HG03066 (cell line): ENCODE results near the gene ADCYAP1.

Source experiments
- ATAC-seq: cut with Tn5 transposase; IDR thresholded peaks from one replicate; pipeline ENCODE4 v1.9.1; 2021; ENCODE audit warnings: low read depth; ENCODE audit not compliant: unreplicated experiment

The ADCYAP1 gene

DNA sequence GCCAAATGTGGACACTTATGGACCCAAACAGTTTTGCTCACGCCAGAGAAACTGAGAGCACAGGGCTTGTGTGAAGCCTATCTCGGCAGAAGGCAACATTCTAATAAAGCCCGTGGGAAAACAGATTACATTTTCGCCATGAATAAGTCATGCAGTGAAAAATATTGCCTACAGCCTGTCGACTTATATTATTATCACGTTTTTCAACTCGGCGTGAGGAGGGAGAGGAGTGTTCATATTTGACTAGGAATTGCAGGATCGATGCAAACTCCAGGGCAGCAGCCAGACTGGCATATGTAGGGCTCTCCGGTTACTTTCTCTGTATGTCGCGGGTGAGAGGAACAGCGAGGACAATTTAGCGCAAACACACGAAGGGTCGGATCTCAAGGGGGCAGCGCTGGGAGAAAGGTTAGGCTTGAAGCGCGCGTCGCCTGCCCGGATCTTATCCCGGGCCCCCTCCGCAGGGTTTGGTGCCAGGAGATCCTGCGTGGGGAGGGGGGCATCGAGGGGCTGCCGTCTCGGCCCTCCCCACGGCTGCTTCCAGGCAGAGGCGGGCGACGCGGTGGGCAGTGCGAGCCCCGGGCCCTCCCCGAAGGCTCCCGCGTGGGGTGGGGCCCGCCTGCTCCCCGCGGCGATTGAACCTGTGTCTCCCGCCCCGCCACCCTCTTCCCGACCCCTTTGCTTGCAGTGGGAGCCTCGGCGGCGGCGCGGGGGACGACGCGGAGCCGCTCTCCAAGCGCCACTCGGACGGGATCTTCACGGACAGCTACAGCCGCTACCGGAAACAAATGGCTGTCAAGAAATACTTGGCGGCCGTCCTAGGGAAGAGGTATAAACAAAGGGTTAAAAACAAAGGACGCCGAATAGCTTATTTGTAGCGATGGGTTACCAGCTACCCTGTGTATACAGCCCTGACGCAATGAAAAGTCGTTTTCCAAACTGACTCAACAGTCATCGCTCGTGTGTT lies 4.4 kb downstream of the ADCYAP1 start:
- ATAC-seq, result no peak

DNA sequence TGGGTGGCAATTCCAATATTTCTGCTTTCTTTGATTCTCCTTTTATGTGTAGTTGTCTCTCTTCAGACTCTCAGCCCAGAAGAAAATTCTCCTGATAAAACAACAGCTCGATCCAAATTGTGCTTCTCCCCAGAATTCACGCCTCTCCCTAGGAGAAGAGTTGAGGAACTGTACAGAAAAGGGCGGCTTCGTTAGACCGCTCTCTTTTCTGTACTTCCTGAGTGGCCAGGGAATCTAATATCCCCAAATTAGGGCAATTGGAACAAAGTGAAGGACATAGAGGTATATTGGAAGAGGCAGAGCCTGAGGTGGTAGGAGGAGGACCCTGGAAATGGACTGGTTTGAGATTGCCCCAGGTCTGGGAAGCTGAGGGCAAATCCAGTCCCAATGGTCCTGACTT lies 5.6 kb downstream of the ADCYAP1 start:
- no peak for ATAC-seq

DNA sequence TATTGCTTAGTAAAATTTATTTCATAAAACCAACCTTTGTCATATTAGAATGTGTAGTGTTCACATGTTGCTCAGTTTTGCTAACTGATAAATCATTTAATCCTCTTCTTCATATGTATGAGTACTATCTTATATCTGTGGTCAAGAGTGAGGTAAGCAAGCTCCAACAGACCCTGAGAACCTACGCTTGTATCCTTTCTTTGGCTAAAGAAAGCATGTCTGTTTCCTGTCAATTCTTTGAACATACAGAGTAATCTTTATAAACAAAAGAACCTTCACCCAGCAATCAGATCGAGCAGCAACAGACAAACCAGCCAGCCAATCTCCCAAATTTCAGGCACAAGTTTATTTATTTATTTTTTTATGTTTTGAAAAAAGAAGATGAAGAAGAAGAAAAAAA lies 6.4 kb downstream of the ADCYAP1 start:
- no peak for ATAC-seq

DNA sequence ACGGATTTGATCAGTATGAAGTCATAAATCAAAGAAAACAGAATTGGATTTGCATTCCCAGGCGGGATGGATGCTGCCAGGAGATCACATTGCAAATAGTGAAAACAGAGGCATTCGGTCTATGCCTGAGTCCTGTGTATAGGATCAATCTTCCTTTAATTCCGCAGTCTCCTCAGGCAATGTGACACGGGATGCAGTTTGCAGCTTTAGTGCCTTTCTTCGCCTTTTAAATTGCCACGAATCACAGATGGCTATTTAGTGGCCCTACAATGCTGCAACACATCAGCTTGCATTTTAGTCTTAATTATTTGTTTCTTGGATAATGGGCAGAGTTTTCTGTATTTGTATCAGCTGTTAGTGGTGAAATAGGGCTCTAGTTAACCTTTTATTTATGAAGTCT lies 6.8 kb downstream of the ADCYAP1 start:
- no peak for ATAC-seq

DNA sequence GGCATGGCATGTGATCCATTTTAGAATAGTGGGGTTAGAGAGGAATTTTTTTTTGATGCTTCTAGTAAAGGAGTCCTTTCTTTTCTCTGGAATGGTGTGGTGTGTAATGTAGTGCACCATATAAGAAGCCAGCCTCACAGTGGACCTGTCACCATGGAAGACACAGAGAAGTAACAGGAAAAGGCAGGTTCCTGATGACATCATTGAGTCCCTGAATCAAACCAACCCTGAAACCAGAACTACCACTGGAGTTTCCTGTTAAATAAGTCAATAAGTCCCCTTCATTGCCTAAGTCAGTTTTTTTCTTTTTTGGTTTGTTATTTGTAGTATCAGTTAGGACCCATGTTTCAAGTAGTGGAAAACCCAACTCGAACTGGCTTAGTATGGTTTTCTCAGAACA lies 11.9 kb downstream of the ADCYAP1 start:
- ATAC-seq, result no peak

DNA sequence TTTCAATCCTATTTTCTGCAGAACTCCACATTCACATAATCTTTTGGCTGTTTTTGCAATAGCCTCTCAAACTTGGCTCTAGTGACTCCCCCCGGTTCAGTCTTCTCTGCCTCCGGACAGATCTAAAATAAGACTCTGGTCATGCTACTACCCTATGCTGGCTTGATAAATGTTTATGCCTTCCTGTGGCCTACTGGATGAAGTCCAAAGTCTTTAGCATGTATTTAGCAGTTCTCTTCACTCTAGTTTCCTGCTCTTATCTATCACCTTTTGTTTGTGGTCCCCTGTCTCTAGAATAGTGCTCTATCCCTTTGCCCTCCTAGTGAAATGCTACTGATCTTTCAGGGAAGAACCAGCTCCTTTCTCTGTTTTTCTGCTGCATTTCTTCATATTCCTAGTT lies 14.4 kb downstream of the ADCYAP1 start:
- no peak for ATAC-seq

DNA sequence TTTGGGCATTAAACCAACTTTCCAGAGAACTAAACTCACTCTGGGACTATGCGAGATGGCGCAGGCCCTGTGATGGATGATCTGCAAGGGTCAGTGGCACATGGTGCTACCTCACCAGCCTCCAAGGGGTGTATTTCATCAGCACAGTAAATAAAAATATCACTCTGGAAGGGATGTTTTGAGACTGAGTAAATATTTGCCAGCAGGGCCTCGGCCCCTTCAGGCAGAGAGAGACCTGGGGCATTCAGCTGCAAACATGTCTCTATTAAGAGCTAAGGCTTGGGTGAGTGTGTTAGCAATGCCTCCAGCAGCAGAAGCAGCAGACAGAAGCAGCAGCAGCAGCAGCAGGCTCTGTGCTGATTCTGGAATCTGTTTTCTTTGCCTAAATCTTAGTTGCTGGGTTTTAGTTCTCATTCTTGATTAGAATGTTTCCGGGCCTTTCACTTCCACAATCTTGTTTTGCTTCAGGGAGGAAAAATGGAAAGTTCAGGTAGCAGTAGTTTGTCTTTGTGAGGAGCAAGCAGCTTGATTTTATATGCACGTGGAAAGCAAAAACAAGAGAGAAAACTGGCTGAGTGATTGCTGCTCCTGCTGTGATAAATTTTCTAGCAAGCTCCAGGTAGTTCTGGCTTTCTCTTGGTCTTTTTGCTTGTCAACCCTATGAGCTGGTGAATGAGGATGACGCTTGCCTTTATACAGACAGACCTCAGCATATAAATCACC lies 18.6 kb downstream of the ADCYAP1 start:
- no peak for ATAC-seq

DNA sequence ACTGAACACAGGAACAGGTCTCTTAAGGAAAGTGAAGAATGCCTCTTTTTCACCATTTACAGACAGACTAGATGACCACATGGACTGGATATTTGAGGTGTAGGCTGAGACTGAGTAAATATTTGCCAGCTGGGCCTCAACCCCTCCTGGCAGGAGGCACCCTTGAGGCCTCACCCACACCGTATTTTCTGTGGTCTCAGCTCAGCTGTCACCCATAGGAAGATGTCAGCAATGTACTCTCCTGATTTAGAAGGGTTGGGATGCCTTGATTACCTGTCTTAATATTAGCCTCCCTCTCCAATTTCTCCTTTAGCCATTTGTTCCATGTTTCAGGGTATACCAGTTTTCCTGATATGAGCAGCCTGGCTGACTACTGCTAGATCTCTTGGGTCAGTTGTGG lies 20.3 kb downstream of the ADCYAP1 start:
- ATAC-seq, result no peak

DNA sequence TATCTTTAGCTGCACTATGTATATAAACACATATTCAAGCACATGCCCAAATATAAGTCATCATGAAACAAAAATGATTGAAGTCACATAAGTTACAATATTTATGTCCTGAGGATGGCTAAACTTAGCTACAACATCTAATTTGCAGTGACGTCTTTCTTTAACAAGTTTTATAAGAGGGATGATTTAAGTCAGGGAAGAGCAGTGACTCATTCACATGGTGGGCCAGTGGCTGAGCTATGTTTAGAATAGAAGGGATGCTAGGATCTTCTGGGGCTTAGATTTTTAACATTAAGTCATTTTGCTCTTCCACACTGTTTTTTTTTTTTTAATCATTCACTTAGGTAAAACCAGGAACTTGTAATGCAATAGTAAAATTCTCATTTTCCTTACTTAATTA lies 22.3 kb downstream of the ADCYAP1 start:
- ATAC-seq, result no peak

DNA sequence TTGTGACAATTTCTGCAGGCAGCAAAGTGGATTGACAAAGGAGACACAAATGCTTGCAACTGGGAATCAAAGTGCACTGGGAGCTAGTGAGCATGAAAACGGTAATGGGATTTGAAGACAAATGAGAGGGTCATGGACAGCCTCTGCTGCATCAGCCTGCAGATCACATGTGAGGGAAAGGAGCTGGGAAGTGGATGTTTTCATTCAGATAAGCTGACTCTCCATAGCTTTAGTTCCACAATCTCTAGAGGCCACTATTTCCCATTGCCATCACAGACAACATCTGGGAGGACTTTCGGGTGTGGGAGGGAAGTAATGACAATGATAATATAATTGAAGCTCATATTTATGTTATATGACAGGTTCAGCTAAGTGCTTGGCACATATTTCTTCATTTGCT lies 28.4 kb downstream of the ADCYAP1 start:
- ATAC-seq, result no peak

DNA sequence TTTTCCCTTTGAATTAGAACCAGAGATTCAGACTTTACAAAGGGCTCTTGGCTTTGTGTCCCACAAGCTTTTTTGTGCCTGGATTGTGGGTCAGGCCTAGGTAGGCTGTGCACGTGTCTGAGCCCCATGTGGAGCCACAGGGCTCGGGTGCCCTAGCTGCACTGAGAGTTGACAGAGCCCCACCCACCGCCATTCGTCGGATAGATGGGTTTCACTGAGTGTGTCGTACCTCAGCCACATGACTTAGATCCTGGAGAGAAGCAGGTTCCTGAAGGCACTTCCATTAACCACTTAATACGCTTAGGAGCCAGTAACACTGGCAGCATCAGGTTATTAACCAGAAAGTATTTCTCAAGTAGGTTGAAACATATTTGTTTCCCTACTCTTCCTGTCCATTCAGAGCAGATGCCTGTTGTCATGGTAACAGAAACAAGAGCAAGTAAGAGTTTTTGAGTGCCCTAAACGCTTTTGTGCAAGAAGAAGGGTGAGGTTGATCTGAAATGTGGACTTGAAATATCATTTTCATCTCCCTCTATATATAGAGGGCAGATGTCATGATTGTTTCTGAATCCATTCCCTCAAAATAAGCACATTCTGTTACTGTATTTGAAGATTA lies 30.0 kb downstream of the ADCYAP1 start:
- no peak for ATAC-seq

DNA sequence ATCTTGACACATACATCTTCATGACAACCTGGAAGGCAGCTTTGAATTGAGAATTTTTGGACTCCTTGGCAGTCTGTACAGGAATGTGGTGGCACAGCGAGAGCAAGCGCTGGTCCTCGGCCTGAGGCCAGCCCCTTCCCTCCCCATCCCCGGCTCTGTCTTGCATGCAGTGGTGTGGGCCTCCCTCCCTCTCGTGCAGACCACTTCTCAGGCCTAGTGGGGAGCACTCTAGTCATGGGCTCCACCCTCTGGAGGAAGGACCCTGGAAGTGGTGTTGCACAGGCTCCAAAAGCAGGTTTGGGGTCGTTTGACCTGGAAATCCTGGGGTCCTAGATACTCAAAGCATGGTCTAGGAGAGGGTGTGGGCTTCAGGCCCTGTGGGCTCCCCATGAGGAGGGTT lies 32.3 kb downstream of the ADCYAP1 start:
- ATAC-seq, result no peak

DNA sequence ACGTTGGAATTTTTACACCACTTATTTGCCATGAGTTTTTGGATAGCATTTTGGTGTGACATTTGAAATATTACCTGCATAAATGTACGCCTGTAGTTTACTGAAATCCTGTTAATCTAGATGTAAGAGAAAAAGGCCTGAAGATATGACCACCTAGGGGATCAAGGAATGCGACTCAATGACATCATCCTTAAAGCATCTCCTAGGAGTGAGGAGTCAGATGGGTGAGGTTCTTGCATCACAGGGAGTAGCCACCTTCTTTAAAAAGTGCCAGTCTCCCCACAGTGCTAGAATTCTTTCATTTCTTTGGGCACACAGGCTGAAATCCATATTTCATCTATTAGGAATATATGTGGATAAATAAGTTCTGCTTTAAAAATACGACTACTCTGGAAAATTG lies 34.5 kb downstream of the ADCYAP1 start:
- ATAC-seq, result no peak

DNA sequence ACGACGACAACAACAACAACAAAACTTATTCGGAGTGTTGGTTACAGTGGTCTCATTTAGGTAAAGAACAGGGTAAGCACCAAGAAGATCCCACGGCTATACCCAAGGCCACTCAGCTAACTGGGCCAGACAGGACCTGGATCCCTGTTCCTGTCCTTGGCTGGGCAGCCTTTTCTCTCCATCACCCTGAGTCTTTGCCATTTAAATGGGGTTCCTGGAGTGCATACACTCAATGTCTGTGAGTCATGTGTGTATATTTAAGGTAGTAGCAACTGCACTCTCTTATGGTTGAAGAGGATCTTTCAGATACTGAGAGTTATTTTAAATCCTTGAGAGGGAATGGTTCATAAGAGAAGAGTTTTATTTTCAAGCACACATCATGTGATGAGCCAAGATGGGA lies 35.3 kb downstream of the ADCYAP1 start:
- no peak for ATAC-seq

DNA sequence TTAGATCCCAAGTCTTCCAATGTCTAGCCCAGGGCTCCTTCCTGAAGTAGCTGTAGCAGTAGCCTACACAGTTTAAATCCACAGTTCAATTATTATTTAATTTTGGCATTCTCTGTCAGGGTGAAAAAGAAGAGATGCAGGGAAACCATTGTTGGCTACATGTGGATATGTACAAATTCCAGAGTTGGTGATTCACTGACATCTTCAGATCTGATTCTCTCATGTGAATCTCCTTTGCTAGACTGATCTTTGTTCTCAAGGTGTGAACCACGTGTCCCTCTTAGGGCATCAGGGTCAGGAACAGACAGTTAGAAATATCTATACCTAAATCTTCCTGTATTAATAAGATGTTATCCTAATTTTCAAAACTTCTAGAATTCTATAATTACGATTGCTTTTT lies 36.7 kb downstream of the ADCYAP1 start:
- no peak for ATAC-seq

DNA sequence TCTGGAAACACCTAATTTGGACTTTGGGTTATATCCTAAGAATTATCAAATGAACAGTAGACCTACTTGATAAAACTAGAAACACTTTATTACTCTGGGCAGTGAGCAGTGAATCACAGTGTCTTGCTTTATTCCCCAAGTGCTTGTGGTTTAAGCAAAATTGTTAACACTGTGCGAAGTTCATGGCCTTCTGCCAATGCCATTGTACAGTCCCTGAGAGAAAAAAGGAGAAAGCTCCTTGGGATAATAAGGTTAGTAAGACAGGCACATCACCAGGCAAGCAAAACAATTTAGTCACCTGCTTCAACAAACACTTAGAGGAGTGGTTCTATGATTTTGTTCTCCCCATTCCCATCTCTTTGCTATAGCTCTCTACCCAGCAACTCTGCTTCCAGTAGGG lies 39.8 kb downstream of the ADCYAP1 start:
- no peak for ATAC-seq

DNA sequence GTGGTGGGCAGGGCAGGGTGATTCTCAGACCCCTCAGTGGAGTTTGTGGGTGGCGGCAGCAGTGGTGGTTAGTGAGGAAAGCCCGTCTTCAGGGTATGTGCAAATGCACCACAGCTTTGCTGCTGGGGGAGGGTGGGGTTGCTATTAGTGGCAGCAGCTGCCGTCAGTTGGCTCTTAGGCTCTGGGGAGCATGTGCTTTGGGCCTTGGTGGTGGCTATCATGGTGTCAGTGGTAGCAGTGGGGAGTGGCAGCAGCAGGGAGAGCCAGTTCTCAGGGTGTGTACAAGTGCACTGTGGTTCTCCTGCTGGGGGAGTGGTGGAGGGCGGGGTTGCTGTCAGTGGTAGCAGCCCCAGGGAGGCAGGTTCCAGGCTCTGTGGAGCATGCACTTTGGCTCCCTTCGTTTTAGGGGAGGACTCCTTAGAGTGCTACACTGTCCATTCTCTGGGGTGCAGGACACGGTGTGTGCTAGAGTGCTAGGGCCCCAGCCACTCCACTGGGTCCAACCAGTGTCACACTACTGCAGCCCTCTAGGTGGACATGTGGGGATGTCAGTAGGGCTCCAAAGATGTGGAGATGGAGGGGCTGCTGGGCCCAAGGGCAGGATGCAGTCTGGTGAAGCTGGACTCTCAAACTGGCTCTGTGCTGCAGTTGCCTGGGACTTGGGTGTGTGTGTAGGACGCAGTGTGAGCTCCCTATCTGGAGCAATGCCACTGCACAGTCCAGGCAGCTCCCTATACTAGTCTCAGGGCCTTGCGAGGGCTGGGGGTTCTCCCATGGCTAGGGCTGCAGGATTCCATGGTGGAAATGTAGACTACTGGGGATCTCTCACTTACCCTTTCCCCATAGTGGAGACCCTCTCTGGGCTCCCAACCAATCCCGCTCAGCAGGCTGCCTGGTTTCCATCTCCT lies 45.3 kb downstream of the ADCYAP1 start:
- ATAC-seq, result no peak

DNA sequence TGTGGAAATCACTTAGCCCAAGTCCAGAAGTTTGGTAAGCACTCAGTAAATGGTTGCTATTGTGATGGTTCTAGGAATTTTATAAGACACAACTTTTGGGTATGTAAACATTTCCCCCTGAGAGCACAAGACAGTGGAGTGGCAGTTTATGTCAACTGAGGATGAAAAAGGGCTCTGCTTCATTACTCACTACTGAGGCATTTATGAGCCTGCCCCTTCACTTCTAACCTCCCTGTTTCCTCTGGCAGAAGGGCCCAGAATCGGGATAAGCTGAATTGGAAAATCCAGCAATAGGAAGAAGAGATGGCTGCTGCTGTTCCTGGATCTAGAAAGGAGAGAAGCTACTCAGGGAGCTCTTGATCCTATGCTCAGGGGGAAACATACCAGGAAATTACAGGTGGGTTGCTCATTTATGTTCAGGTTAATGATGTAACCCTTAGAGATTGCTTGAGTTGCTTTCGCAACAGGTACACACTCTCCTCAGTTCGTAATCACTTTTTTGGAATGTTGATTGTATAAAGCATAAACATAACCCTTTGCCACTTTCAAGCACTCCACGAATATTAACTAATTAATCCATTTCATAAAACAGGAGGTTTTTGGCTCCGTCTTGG lies 46.3 kb downstream of the ADCYAP1 start:
- no peak for ATAC-seq

DNA sequence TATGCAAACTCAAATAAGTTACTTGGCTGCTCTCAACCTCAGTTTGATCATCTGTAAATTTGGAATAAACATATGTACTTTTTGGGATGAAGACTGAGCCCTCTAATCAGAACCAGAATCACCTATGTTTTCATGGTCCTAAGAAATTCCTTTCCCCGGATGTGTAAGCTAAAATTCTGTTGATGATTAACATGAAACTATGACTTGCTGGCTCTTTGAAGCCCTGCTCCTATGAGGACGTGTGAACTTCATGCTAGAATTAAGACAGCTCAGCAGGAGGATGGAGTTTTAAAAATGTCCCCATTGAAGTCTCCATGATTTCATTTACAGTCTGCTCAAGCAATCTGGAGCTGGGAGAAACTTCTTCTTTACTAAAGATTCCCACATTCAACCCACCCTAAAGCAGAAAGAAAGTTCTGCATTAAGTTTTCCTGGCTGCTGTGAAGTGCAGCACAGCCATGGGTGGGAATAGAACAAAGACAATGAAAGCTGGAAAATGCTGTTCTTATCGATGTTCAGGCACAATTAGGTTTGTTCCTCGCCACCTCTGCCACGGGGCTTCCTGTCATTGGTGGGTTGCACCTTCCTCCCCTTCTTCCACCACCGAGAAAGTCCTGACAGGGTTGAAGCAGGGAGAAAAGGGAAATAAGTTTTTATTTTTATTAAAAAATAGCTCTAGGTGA lies 50.9 kb downstream of the ADCYAP1 start:
- no peak for ATAC-seq
